ENCODE data around the gene POLR2L. TPM values are rescaled to one million over a fixed set of nuclear protein-coding genes. Genes with fewer than 3 reads are reported as not detected.

POLR2L gene
- total RNA-seq, 1 donor from 2014 or later, result 127 TPM

DNA sequence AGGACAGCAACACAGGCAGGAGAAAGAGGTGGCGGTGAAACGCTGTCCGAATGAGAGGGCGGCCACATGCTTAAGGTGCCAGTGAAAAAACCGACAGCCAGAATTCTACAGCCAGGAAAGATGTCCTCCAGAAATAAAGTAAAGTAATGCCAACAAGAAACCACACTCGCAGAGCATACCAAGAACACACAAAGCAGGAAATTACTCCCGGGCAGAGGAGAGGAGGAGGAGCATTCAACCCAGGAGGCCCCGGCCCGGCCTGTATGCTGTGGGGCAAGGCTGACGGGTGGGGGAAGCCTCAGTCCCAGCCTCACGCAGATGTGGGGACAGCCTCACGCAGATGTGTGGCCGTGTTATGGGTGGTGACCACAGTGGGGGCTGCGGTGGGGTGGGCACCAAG, 40.3 kb upstream of the POLR2L start:
- intact Hi-C loops (cut with DNase I), result no loop called here
- H3K4me1 ChIP-seq, result no peaks in the 10 kb centered on the region
- TF ChIP-seq CTCF (IDR thresholded peaks at IDR 0.05), result no peak
- H3K27me3 ChIP-seq (ENCODE audit: low read depth), result no peaks in the 10 kb centered on the region
- no peak overlapping the region for H3K4me3 ChIP-seq
- ATAC-seq, result no peak
- no peaks in the 10 kb centered on the region for H3K9me3 ChIP-seq
- H3K27ac ChIP-seq, result no peak overlapping the region
- no peak for DNase-seq
- H3K36me3 ChIP-seq, result peaks cover 42% of the 10 kb centered on the region

DNA sequence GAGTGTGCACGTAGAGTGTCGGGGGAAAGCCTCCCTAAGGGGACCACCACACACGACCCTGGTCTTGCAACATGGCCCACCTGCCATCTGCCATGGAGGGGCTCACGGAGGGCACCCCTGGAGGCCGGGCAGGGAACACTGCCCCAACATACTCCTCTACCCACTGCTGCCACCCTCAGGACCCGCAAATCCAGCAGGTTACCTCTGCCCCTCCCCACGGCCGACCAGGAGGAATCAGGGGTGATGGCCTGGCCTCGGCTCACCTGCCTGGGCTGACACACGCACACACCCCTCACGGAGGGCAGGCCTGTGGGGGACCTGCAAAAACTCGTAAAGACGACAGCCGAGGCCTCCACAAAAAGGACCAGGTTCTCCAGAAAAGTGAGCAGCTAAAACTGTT, 38.1 kb upstream of the POLR2L start:
- Histone ChIP-seq H3K27ac (no peak overlapping the region), H3K9me3 (no peaks in the 10 kb centered on the region), H3K4me3 (no peak overlapping the region), H3K4me1 (no peaks in the 10 kb centered on the region), H3K27me3 (ENCODE audit: low read depth) (no peaks in the 10 kb centered on the region), H3K36me3 (peaks cover 31% of the 10 kb centered on the region)
- intact Hi-C loops (cut with DNase I), result no loop called here
- ATAC-seq (no peak), DNase-seq (no peak)
- TF ChIP-seq CTCF (IDR thresholded peaks at IDR 0.05), result no peak

- Histone ChIP-seq H3K27me3 (ENCODE audit: low read depth) (no peaks in the 10 kb centered on the region), H3K27ac (no peak overlapping the region), H3K9me3 (no peaks in the 10 kb centered on the region), H3K36me3 (peaks cover 20% of the 10 kb centered on the region), H3K4me3 (no peak overlapping the region), H3K4me1 (no peaks in the 10 kb centered on the region)
- no peak for TF ChIP-seq CTCF (IDR thresholded peaks at IDR 0.05)
- intact Hi-C loops (cut with DNase I), result no loop called here
- ATAC-seq, result no peak
- no peak for DNase-seq
Measured at GRCh38 chr11:877565-877964, 35.2 kb upstream of the POLR2L start.

DNA sequence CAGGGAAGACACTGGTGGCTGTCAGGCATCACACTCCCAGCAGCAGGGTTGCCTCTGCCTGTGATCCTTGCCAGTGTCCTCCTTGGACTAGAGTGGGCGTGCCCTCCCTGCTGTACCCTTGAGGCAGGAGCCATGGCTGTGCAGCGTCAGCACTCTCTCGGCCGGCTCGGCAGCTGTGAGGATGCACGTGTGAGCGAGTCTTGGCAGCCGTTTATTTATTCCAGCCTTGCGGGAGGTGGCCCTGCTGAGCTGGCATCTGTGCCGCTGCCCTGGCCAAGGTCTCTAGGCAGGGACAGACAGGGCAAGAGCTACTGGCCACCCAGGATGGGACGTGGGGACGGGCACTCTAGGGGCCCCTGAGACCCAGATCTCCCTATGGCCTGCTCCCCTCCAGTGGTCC, 34.2 kb upstream of the POLR2L start:
- ATAC-seq (peak in 1 of 2 donors; percentile 15), DNase-seq (no peak)
- Histone ChIP-seq H3K4me3 (no peak overlapping the region), H3K27me3 (ENCODE audit: low read depth) (no peaks in the 10 kb centered on the region), H3K36me3 (peaks cover 14% of the 10 kb centered on the region), H3K27ac (no peak overlapping the region), H3K9me3 (no peaks in the 10 kb centered on the region), H3K4me1 (no peaks in the 10 kb centered on the region)
- intact Hi-C loops (cut with DNase I), result no loop called here
- TF ChIP-seq CTCF (IDR thresholded peaks at IDR 0.05), result no peak

GRCh38 chr11:875769-876301, 33.5 kb upstream of the POLR2L start:
- no peak overlapping the region for H3K4me3 ChIP-seq
- no peaks in the 10 kb centered on the region for H3K9me3 ChIP-seq
- no peak overlapping the region for H3K27ac ChIP-seq
- no peaks in the 10 kb centered on the region for H3K27me3 ChIP-seq (ENCODE audit: low read depth)
- H3K36me3 ChIP-seq, result peaks cover 14% of the 10 kb centered on the region
- TF ChIP-seq CTCF (IDR thresholded peaks at IDR 0.05), result no peak
- no peaks in the 10 kb centered on the region for H3K4me1 ChIP-seq
- no peak for DNase-seq
- no peak for ATAC-seq
- intact Hi-C loops (cut with DNase I), result no loop called here

GRCh38 chr11:875203-875602, 32.9 kb upstream of the POLR2L start:
- no peaks in the 10 kb centered on the region for H3K9me3 ChIP-seq
- no peaks in the 10 kb centered on the region for H3K27me3 ChIP-seq (ENCODE audit: low read depth)
- H3K4me3 ChIP-seq, result no peak overlapping the region
- DNase-seq (no peak), ATAC-seq (no peak)
- H3K27ac ChIP-seq, result no peak overlapping the region
- H3K36me3 ChIP-seq, result peaks cover 11% of the 10 kb centered on the region
- intact Hi-C loops (cut with DNase I), result no loop called here
- no peak for TF ChIP-seq CTCF (IDR thresholded peaks at IDR 0.05)
- H3K4me1 ChIP-seq, result no peaks in the 10 kb centered on the region

All from lower lobe of right lung (tissue), 2 donors.